Measurements from ENCODE around the gene CCNC. TPM values are rescaled to one million over a fixed set of nuclear protein-coding genes. Genes with fewer than 3 reads are reported as not detected.

CCNC gene
- total RNA-seq, 1 experiment from 2014 or later = 93.1 TPM

GRCh38 chr6:99613705-99614429 is 45.4 kb upstream of the CCNC start (continued):
- 0 out of 2 replicates have a peak, but pooled peaks have one; percentile 34 for TF ChIP-seq ESRRA (CRISPR knock-in tag; IDR thresholded peaks at IDR 0.05; ENCODE audit: borderline replicate concordance)
- TF ChIP-seq SMAD3 (CRISPR knock-in tag; IDR thresholded peaks at IDR 0.05; ENCODE audit: borderline replicate concordance) = no peak
- TF ChIP-seq, protein P1, sequence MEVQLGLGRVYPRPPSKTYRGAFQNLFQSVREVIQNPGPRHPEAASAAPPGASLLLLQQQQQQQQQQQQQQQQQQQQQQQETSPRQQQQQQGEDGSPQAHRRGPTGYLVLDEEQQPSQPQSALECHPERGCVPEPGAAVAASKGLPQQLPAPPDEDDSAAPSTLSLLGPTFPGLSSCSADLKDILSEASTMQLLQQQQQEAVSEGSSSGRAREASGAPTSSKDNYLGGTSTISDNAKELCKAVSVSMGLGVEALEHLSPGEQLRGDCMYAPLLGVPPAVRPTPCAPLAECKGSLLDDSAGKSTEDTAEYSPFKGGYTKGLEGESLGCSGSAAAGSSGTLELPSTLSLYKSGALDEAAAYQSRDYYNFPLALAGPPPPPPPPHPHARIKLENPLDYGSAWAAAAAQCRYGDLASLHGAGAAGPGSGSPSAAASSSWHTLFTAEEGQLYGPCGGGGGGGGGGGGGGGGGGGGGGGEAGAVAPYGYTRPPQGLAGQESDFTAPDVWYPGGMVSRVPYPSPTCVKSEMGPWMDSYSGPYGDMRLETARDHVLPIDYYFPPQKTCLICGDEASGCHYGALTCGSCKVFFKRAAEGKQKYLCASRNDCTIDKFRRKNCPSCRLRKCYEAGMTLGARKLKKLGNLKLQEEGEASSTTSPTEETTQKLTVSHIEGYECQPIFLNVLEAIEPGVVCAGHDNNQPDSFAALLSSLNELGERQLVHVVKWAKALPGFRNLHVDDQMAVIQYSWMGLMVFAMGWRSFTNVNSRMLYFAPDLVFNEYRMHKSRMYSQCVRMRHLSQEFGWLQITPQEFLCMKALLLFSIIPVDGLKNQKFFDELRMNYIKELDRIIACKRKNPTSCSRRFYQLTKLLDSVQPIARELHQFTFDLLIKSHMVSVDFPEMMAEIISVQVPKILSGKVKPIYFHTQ (CRISPR knock-in tag; IDR thresholded peaks at IDR 0.05) = no peak
- no peak for TF ChIP-seq IRF2 (CRISPR knock-in tag; IDR thresholded peaks at IDR 0.05; ENCODE audit: borderline replicate concordance, low read depth)

GRCh38 chr6:99613409-99613704 is 44.9 kb upstream of the CCNC start:
- TF ChIP-seq TP53 (CRISPR knock-in tag; IDR thresholded peaks at IDR 0.05) (0 out of 2 replicates have a peak, but pooled peaks have one; percentile 21), ATF2 (CRISPR knock-in tag; IDR thresholded peaks at IDR 0.05; ENCODE audit: borderline replicate concordance, low read depth) (no peak), USF1 (CRISPR knock-in tag; IDR thresholded peaks at IDR 0.05) (no peak), EMX1 (CRISPR knock-in tag; IDR thresholded peaks at IDR 0.05) (no peak), ZNF263 (CRISPR knock-in tag; IDR thresholded peaks at IDR 0.05; ENCODE audit: low read depth) (0 out of 2 replicates have a peak, but pooled peaks have one; percentile 4), TEAD1 (CRISPR knock-in tag; IDR thresholded peaks at IDR 0.05) (no peak), HMGA2 (CRISPR knock-in tag; IDR thresholded peaks at IDR 0.05) (no peak)
- TF ChIP-seq, protein P2, sequence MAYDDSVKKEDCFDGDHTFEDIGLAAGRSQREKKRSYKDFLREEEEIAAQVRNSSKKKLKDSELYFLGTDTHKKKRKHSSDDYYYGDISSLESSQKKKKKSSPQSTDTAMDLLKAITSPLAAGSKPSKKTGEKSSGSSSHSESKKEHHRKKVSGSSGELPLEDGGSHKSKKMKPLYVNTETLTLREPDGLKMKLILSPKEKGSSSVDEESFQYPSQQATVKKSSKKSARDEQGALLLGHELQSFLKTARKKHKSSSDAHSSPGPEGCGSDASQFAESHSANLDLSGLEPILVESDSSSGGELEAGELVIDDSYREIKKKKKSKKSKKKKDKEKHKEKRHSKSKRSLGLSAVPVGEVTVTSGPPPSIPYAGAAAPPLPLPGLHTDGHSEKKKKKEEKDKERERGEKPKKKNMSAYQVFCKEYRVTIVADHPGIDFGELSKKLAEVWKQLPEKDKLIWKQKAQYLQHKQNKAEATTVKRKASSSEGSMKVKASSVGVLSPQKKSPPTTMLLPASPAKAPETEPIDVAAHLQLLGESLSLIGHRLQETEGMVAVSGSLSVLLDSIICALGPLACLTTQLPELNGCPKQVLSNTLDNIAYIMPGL (CRISPR knock-in tag; IDR thresholded peaks at IDR 0.05) = peak; percentile 80; the same call in 1 of the 2 replicates
- TF ChIP-seq, protein P3, sequence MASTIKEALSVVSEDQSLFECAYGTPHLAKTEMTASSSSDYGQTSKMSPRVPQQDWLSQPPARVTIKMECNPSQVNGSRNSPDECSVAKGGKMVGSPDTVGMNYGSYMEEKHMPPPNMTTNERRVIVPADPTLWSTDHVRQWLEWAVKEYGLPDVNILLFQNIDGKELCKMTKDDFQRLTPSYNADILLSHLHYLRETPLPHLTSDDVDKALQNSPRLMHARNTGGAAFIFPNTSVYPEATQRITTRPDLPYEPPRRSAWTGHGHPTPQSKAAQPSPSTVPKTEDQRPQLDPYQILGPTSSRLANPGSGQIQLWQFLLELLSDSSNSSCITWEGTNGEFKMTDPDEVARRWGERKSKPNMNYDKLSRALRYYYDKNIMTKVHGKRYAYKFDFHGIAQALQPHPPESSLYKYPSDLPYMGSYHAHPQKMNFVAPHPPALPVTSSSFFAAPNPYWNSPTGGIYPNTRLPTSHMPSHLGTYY (CRISPR knock-in tag; IDR thresholded peaks at IDR 0.05) = no peak
- TF ChIP-seq, protein P4, sequence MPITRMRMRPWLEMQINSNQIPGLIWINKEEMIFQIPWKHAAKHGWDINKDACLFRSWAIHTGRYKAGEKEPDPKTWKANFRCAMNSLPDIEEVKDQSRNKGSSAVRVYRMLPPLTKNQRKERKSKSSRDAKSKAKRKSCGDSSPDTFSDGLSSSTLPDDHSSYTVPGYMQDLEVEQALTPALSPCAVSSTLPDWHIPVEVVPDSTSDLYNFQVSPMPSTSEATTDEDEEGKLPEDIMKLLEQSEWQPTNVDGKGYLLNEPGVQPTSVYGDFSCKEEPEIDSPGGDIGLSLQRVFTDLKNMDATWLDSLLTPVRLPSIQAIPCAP (CRISPR knock-in tag; IDR thresholded peaks at IDR 0.05) = 0 out of 2 replicates have a peak, but pooled peaks have one; percentile 20
- DNase-seq (ENCODE audit: low spot score) = peak; percentile 79
- ATAC-seq = peak; percentile 58
- POLR2A ChIA-PET = no interaction called here
- peaks cover 1% of the 10 kb centered on the region; the same call in 1 of the 2 replicates for H3K36me3 Mint-ChIP-seq
- H3K9me3 Mint-ChIP-seq = peaks cover 3% of the 10 kb centered on the region
- H3K27ac Mint-ChIP-seq = no peak overlapping the region
- peak overlapping the region; percentile 60 for H3K4me3 Mint-ChIP-seq
- H3K27me3 Mint-ChIP-seq (ENCODE audit: low read depth) = peaks cover 99% of the 10 kb centered on the region
- CTCF ChIA-PET = interaction anchor here (0.6 to 2.3 kb wide), 7 partner anchors 10 to 470 kb away, joined by 3 to 13 read pairs (median 5); partner anchors contain the start of gene CCNC
- H3K4me1 Mint-ChIP-seq = peaks cover 44% of the 10 kb centered on the region
